Measurements from ENCODE around the gene RAD51C. TPM values are rescaled to one million over a fixed set of nuclear protein-coding genes. Genes with fewer than 3 reads are reported as not detected.
"Not testable (repeated sequence)": the region's sequence is repeated elsewhere in the genome, so short reads cannot be mapped to it uniquely, and the experiment has no call there.

RAD51C gene
- total and polyA plus RNA-seq, 3 experiments from 2014 or later = 42.0 to 95.3 (median 88.9) TPM

- Mint-ChIP-seq H3K9me3 (no peaks in the 10 kb centered on the region), H3K4me1 (no peaks in the 10 kb centered on the region), H3K27ac (peak overlapping the region in 1 of 8 donors; percentile 18), H3K4me3 (no peak overlapping the region), H3K36me3 (peaks cover 0 to 33% (median 2%) of the 10 kb centered on the region in 3 donors), H3K27me3 (no peaks in the 10 kb centered on the region)
- no peak for DNase-seq
- no peaks in the 10 kb centered on the region for H3K27me3 ChIP-seq (ENCODE audit: insufficient read depth, low read length, poor library complexity, severe bottlenecking)
- no peak overlapping the region for H3K4me3 ChIP-seq (ENCODE audit: low read length)
- ChIA-PET CTCF (interaction anchor here (0.7 kb wide), 1 partner anchor 12 kb away, joined by 3 read pairs; no protein-coding TSS in a partner anchor), POLR2A (no interaction called here)
- no peaks in the 10 kb centered on the region for H3K4me1 ChIP-seq (ENCODE audit: insufficient read depth, low read length)
- no peaks in the 10 kb centered on the region for H3K36me3 ChIP-seq (ENCODE audit: insufficient read depth, low read length)
- H3K27ac ChIP-seq (ENCODE audit: low read depth, low read length) = no peak overlapping the region
- H3K9me3 ChIP-seq (ENCODE audit: low read length) = no peaks in the 10 kb centered on the region
These were observed 38.5 kb downstream of the RAD51C start for GRCh38 chr17:58730937-58731336.

- Histone ChIP-seq H3K27me3 (ENCODE audit: insufficient read depth, low read length, poor library complexity, severe bottlenecking) (no peaks in the 10 kb centered on the region), H3K36me3 (ENCODE audit: insufficient read depth, low read length) (no peaks in the 10 kb centered on the region), H3K4me1 (ENCODE audit: insufficient read depth, low read length) (no peaks in the 10 kb centered on the region), H3K4me3 (ENCODE audit: low read length) (no peak overlapping the region), H3K27ac (ENCODE audit: low read depth, low read length) (no peak overlapping the region), H3K9me3 (ENCODE audit: low read length) (no peaks in the 10 kb centered on the region)
- H3K4me1 Mint-ChIP-seq = no peaks in the 10 kb centered on the region
- no peaks in the 10 kb centered on the region for H3K9me3 Mint-ChIP-seq
- ChIA-PET POLR2A (no interaction called here), CTCF (no interaction called here)
- peaks cover 0 to 26% (median 2%) of the 10 kb centered on the region in 3 donors for H3K36me3 Mint-ChIP-seq
- no peak overlapping the region for H3K27ac Mint-ChIP-seq
- DNase-seq = no peak
- H3K4me3 Mint-ChIP-seq = no peak overlapping the region
- no peaks in the 10 kb centered on the region for H3K27me3 Mint-ChIP-seq
These were observed 41.6 kb downstream of the RAD51C start for GRCh38 chr17:58734040-58734439.

- peaks cover 0 to 23% (median 2%) of the 10 kb centered on the region in 3 donors for H3K36me3 Mint-ChIP-seq
- H3K4me3 Mint-ChIP-seq = no peak overlapping the region
- POLR2A ChIA-PET = no interaction called here
- no peaks in the 10 kb centered on the region for H3K27me3 Mint-ChIP-seq
- DNase-seq = no peak
- no peaks in the 10 kb centered on the region for H3K9me3 Mint-ChIP-seq
- Histone ChIP-seq H3K9me3 (ENCODE audit: low read length) (no peaks in the 10 kb centered on the region), H3K27me3 (ENCODE audit: insufficient read depth, low read length, poor library complexity, severe bottlenecking) (no peaks in the 10 kb centered on the region), H3K4me3 (ENCODE audit: low read length) (no peak overlapping the region), H3K27ac (ENCODE audit: low read depth, low read length) (no peak overlapping the region), H3K36me3 (ENCODE audit: insufficient read depth, low read length) (no peaks in the 10 kb centered on the region), H3K4me1 (ENCODE audit: insufficient read depth, low read length) (no peaks in the 10 kb centered on the region)
- no peak overlapping the region for H3K27ac Mint-ChIP-seq
- no peaks in the 10 kb centered on the region for H3K4me1 Mint-ChIP-seq
- CTCF ChIA-PET = no interaction called here
These were observed 42.4 kb downstream of the RAD51C start for GRCh38 chr17:58734811-58735210.

GRCh38 chr17:58741121-58741625 lies 48.8 kb downstream of the RAD51C start:
- H3K36me3 Mint-ChIP-seq = no peaks in the 10 kb centered on the region
- H3K27ac ChIP-seq (ENCODE audit: low read depth, low read length) = no peak overlapping the region
- no peak overlapping the region for H3K27ac Mint-ChIP-seq
- no peak for DNase-seq
- H3K4me1 Mint-ChIP-seq = no peaks in the 10 kb centered on the region
- no peaks in the 10 kb centered on the region for H3K27me3 Mint-ChIP-seq
- no peaks in the 10 kb centered on the region for H3K9me3 ChIP-seq (ENCODE audit: low read length)
- H3K36me3 ChIP-seq (ENCODE audit: insufficient read depth, low read length) = no peaks in the 10 kb centered on the region
- H3K4me3 Mint-ChIP-seq = no peak overlapping the region
- ChIA-PET POLR2A (no interaction called here), CTCF (no interaction called here)
- no peaks in the 10 kb centered on the region for H3K4me1 ChIP-seq (ENCODE audit: insufficient read depth, low read length)
- no peak overlapping the region for H3K4me3 ChIP-seq (ENCODE audit: low read length)
- no peaks in the 10 kb centered on the region for H3K27me3 ChIP-seq (ENCODE audit: insufficient read depth, low read length, poor library complexity, severe bottlenecking)
- H3K9me3 Mint-ChIP-seq = no peaks in the 10 kb centered on the region

- ChIA-PET POLR2A (no interaction called here), CTCF (no interaction called here)
- Mint-ChIP-seq H3K9me3 (no peaks in the 10 kb centered on the region), H3K4me1 (no peaks in the 10 kb centered on the region), H3K27ac (no peak overlapping the region), H3K36me3 (no peaks in the 10 kb centered on the region), H3K4me3 (no peak overlapping the region), H3K27me3 (peaks cover 3 to 6% of the 10 kb centered on the region in 2 donors)
- Histone ChIP-seq H3K9me3 (ENCODE audit: low read length) (no peaks in the 10 kb centered on the region), H3K27me3 (ENCODE audit: insufficient read depth, low read length, poor library complexity, severe bottlenecking) (no peaks in the 10 kb centered on the region), H3K4me3 (ENCODE audit: low read length) (no peak overlapping the region), H3K36me3 (ENCODE audit: insufficient read depth, low read length) (no peaks in the 10 kb centered on the region), H3K4me1 (ENCODE audit: insufficient read depth, low read length) (no peaks in the 10 kb centered on the region), H3K27ac (ENCODE audit: low read depth, low read length) (no peak overlapping the region)
- DNase-seq = no peak
These were observed 55.3 kb downstream of the RAD51C start for GRCh38 chr17:58747674-58748073.

- POLR2A ChIA-PET; H3K4me1 ChIP-seq (ENCODE audit: insufficient read depth, low read length); DNase-seq; H3K4me1 Mint-ChIP-seq; H3K27ac ChIP-seq (ENCODE audit: low read depth, low read length); CTCF ChIA-PET; H3K4me3 ChIP-seq (ENCODE audit: low read length); H3K36me3 ChIP-seq (ENCODE audit: insufficient read depth, low read length); H3K27ac Mint-ChIP-seq; H3K36me3 Mint-ChIP-seq; H3K9me3 Mint-ChIP-seq; H3K4me3 Mint-ChIP-seq; H3K27me3 ChIP-seq (ENCODE audit: insufficient read depth, low read length, poor library complexity, severe bottlenecking); H3K9me3 ChIP-seq (ENCODE audit: low read length): not testable (repeated sequence)
- H3K27me3 Mint-ChIP-seq = peaks cover 10 to 15% of the 10 kb centered on the region in 2 donors
These were observed 57.2 kb downstream of the RAD51C start for GRCh38 chr17:58749627-58750026.

GRCh38 chr17:58753026-58753425 lies 60.6 kb downstream of the RAD51C start:
- no peak overlapping the region for H3K27ac Mint-ChIP-seq
- no peaks in the 10 kb centered on the region for H3K9me3 ChIP-seq (ENCODE audit: low read length)
- H3K4me3 ChIP-seq (ENCODE audit: low read length) = no peak overlapping the region
- CTCF ChIA-PET = interaction anchor here (0.7 kb wide), 1 partner anchor 42 kb away, joined by 3 read pairs; no protein-coding TSS in a partner anchor
- peaks cover 16% of the 10 kb centered on the region for H3K27me3 ChIP-seq (ENCODE audit: insufficient read depth, low read length, poor library complexity, severe bottlenecking)
- peaks cover 0 to 2% (median 0%) of the 10 kb centered on the region in 5 donors for H3K9me3 Mint-ChIP-seq
- no peak for DNase-seq
- POLR2A ChIA-PET = no interaction called here
- H3K4me1 ChIP-seq (ENCODE audit: insufficient read depth, low read length) = peaks cover 12% of the 10 kb centered on the region
- H3K27ac ChIP-seq (ENCODE audit: low read depth, low read length) = no peak overlapping the region
- peaks cover 0 to 3% (median 0%) of the 10 kb centered on the region in 3 donors for H3K36me3 Mint-ChIP-seq
- no peak overlapping the region for H3K4me3 Mint-ChIP-seq
- peaks cover 31 to 39% of the 10 kb centered on the region in 2 donors for H3K27me3 Mint-ChIP-seq
- H3K36me3 ChIP-seq (ENCODE audit: insufficient read depth, low read length) = no peaks in the 10 kb centered on the region
- H3K4me1 Mint-ChIP-seq = peaks cover 7 to 21% (median 16%) of the 10 kb centered on the region in 3 donors

- DNase-seq = no peak
- Histone ChIP-seq H3K36me3 (ENCODE audit: insufficient read depth, low read length) (no peaks in the 10 kb centered on the region), H3K27me3 (ENCODE audit: insufficient read depth, low read length, poor library complexity, severe bottlenecking) (peaks cover 29% of the 10 kb centered on the region), H3K27ac (ENCODE audit: low read depth, low read length) (no peak overlapping the region), H3K4me3 (ENCODE audit: low read length) (peak overlapping the region; percentile 69), H3K4me1 (ENCODE audit: insufficient read depth, low read length) (peaks cover 12% of the 10 kb centered on the region), H3K9me3 (ENCODE audit: low read length) (no peaks in the 10 kb centered on the region)
- Mint-ChIP-seq H3K27me3 (peaks cover 43 to 57% of the 10 kb centered on the region in 2 donors), H3K9me3 (peaks cover 0 to 2% (median 0%) of the 10 kb centered on the region in 5 donors), H3K27ac (peak overlapping the region in 1 of 8 donors; percentile 11), H3K4me1 (peaks cover 7 to 21% (median 16%) of the 10 kb centered on the region in 3 donors), H3K4me3 (peak overlapping the region; percentile 53 to 91 (median 78)), H3K36me3 (peaks cover 0 to 3% (median 0%) of the 10 kb centered on the region in 3 donors)
- ChIA-PET POLR2A (no interaction called here), CTCF (no interaction called here)
These were observed 62.8 kb downstream of the RAD51C start for GRCh38 chr17:58755269-58755576.
